Measurements from ENCODE around the gene GPR4. TPM values are rescaled to one million over a fixed set of nuclear protein-coding genes. Genes with fewer than 3 reads are reported as not detected.

GPR4 gene
- total RNA-seq, 4 donors from 2014 or later = 0.62 to 13.5 (median 6.6) TPM

- no peaks in the 10 kb centered on the region for H3K36me3 ChIP-seq
- H3K9me3 ChIP-seq = no peaks in the 10 kb centered on the region
- H3K4me3 ChIP-seq = no peak overlapping the region
- H3K4me1 ChIP-seq = no peaks in the 10 kb centered on the region
- no peak overlapping the region for H3K27ac ChIP-seq
- intact Hi-C loops (cut with DNase I; ENCODE audit: low total_unique reads) = no loop called here
- H3K27me3 ChIP-seq = no peaks in the 10 kb centered on the region
- TF ChIP-seq CTCF (IDR thresholded peaks at IDR 0.05) (no peak), POLR2A (IDR thresholded peaks at IDR 0.05) (no peak)
- DNase-seq = no peak
Measured at GRCh38 chr19:45564131-45564780, 37.8 kb downstream of the GPR4 start.

DNA sequence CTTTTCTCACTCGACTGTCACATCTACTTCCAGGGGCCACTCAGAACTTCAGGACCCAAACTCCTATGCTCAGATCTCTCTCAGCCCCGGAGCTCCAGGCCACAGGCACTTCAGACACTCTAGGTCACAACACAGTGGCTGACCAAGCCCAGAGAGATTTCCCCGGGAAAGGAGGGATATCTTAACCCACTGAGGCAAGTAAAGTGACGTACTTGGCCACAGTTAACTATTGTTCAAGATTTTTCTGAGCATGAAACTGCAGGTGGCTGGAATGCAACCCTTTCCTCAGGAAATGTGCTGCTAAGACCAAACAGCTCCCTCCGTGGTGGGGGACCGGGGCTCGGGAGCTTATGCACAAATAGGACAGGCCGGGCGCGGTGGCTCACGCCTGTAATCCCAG lies 41.3 kb downstream of the GPR4 start:
- no peak for DNase-seq
- H3K4me3 ChIP-seq = no peak overlapping the region
- H3K27ac ChIP-seq = no peak overlapping the region
- no peak for TF ChIP-seq POLR2A (IDR thresholded peaks at IDR 0.05)
- no peak for TF ChIP-seq CTCF (IDR thresholded peaks at IDR 0.05)
- no peaks in the 10 kb centered on the region for H3K4me1 ChIP-seq
- intact Hi-C loops (cut with DNase I; ENCODE audit: low total_unique reads) = no loop called here
- no peaks in the 10 kb centered on the region for H3K27me3 ChIP-seq
- no peaks in the 10 kb centered on the region for H3K36me3 ChIP-seq
- H3K9me3 ChIP-seq = no peaks in the 10 kb centered on the region

- H3K4me3 ChIP-seq = no peak overlapping the region
- H3K36me3 ChIP-seq = no peaks in the 10 kb centered on the region
- no peak for DNase-seq
Measured at GRCh38 chr19:45560038-45560437, 42.0 kb downstream of the GPR4 start.

GRCh38 chr19:45558399-45558878 lies 43.6 kb downstream of the GPR4 start:
- Histone ChIP-seq H3K27ac (no peak overlapping the region), H3K4me1 (no peaks in the 10 kb centered on the region), H3K36me3 (no peaks in the 10 kb centered on the region), H3K4me3 (no peak overlapping the region), H3K9me3 (no peaks in the 10 kb centered on the region), H3K27me3 (no peaks in the 10 kb centered on the region)
- intact Hi-C loops (cut with DNase I; ENCODE audit: low total_unique reads) = no loop called here
- DNase-seq = no peak
- peak in 2 of 4 experiments; percentile 7 to 43 for TF ChIP-seq CTCF (IDR thresholded peaks at IDR 0.05)
- TF ChIP-seq POLR2A (IDR thresholded peaks at IDR 0.05) = no peak

More at GRCh38 chr19:45560038-45560437, 42.0 kb downstream of the GPR4 start:
- TF ChIP-seq POLR2A (IDR thresholded peaks at IDR 0.05) (no peak), CTCF (IDR thresholded peaks at IDR 0.05) (no peak)
- no peaks in the 10 kb centered on the region for H3K9me3 ChIP-seq
- no peaks in the 10 kb centered on the region for H3K27me3 ChIP-seq
- no peak overlapping the region for H3K27ac ChIP-seq
- H3K4me1 ChIP-seq = no peaks in the 10 kb centered on the region
- intact Hi-C loops (cut with DNase I; ENCODE audit: low total_unique reads) = no loop called here

- no peak for TF ChIP-seq CTCF (IDR thresholded peaks at IDR 0.05)
- no peak for TF ChIP-seq POLR2A (IDR thresholded peaks at IDR 0.05)
- no peak for DNase-seq
- Histone ChIP-seq H3K4me3 (no peak overlapping the region), H3K27ac (no peak overlapping the region), H3K27me3 (no peaks in the 10 kb centered on the region), H3K36me3 (no peaks in the 10 kb centered on the region), H3K4me1 (no peaks in the 10 kb centered on the region), H3K9me3 (no peaks in the 10 kb centered on the region)
- intact Hi-C loops (cut with DNase I; ENCODE audit: low total_unique reads) = no loop called here
Measured at GRCh38 chr19:45556835-45557234, 45.2 kb downstream of the GPR4 start.
